Retinal pigment epithelial cell (primary cell): ENCODE data around the gene TTF1.

Experiments used
- DNase-seq: peaks from one replicate; pipeline ENCODE4 v3.0.0-alpha.2; 2010; ENCODE audit warnings: low read depth
- H3K4me3 ChIP-seq: 2 replicates; pipeline ENCODE4 v1.5.1; 2011; ENCODE audit warnings: mild to moderate bottlenecking, low read length, control low read depth, moderate library complexity
- CTCF ChIP-seq: conservative IDR thresholded peaks from 2 replicates; pipeline ENCODE4 v1.5.1; 2011; ENCODE audit warnings: low read depth, low read length, control low read depth, inconsistent platforms

TTF1 gene

DNA sequence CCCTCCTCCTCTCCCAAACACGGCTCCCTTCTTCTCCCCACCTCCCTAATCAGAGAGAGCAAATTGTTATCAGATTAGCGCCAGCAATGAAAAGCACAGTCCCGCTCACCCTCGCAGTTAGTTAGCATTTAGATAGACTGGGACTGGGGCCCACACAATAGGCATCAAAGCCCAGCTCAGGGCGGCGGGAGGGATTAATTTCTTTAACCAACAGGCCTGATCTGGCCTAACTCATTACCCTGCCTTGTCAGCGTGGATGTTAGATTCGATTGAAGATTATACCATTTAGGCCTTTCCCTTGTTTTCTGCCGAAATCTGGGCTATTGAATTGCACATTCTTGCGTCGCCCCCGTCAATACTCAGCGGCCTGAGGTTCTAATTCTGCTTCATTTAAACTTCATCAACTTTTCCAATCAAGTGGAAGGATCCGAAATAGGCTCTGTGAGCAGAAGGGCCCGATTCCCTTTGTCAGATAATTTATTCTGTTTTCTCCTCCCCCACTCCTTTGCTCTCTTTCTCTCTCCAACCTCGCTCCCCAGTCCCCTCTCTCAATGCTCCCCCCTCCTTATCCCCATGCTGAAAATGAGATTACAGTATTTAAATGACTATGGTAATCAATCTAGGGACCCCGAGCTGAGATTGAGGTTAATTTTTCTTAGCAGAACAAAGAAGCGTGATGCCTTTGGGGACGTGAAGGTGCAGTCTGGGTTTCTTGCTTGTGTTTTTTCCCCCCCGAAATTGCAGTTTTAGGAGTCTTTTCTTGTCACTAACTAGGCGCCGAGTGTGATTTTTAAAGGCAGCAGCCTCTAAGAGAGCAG is 18.4 kb upstream of the TTF1 start:
- H3K4me3 ChIP-seq, result no peak overlapping the region
- DNase-seq, result no peak
- no peak for TF ChIP-seq CTCF

GRCh38 chr9:132423503-132423902 is 16.9 kb upstream of the TTF1 start:
- no peak overlapping the region for H3K4me3 ChIP-seq
- no peak for TF ChIP-seq CTCF
- DNase-seq, result no peak

DNA sequence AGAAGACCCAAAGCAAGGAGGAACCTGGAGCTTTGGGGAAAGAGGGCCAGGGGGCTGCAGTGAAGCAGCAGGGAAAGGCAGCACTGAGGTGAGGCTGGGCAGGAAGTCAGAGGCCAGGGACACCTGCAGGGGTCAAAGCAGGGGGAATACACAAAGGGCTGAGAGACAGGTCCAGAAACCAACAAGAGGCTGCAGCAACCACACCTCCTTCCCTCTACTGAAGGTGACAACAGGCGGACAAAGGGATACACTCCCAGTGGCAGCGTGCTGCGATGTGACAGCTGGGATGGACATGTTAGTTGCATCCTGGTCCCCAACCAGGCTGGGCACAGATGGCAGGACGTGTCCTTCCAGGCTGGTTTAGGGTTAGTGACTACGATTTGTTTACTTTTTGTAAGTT is 15.9 kb upstream of the TTF1 start:
- no peak overlapping the region for H3K4me3 ChIP-seq
- no peak for TF ChIP-seq CTCF

DNA sequence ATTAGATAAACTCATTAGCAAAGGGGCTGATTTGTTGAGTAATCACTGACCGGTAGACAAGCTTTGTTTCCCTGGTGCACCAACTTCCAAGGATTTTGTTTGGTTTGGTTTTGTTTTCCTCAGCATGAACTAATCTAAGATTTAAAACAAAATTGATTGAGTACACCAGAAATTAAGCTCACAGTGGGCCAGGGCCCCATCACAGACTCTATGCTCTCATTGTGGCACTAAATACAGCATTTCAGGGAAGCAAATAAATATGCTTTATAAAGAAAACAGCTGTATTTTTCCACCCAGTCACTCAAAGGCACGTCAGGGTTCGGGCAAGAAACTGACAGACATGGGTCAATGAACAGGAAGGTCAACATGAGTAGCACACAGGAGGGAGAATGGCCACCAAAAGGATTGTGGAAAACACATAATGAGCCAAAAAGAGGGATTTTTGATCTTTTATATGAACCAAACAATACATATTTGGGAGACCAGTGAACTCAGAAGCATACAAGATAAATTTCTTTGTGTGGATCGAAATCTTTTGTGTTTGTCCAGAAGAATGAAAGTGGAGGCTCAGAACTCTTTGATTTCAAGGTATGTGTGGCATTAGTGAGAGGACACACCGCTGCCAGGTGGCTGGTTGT is 12.2 kb upstream of the TTF1 start:
- H3K4me3 ChIP-seq, result no peak overlapping the region
- TF ChIP-seq CTCF, result no peak

More for the DNA sequence above, 15.9 kb upstream of the TTF1 start:
- no peak for DNase-seq

GRCh38 chr9:132415181-132415580 is 8.5 kb upstream of the TTF1 start:
- TF ChIP-seq CTCF, result no peak
- DNase-seq, result no peak
- no peak overlapping the region for H3K4me3 ChIP-seq

More for the DNA sequence above, 12.2 kb upstream of the TTF1 start:
- no peak for DNase-seq

GRCh38 chr9:132414731-132415130 is 8.1 kb upstream of the TTF1 start:
- no peak for DNase-seq
- no peak for TF ChIP-seq CTCF
- H3K4me3 ChIP-seq, result no peak overlapping the region

GRCh38 chr9:132413926-132414325 is 7.3 kb upstream of the TTF1 start:
- no peak overlapping the region for H3K4me3 ChIP-seq
- no peak for DNase-seq
- TF ChIP-seq CTCF, result no peak
